HG03060 (cell line): Measurements from ENCODE around the gene SLC2A4RG.

Source experiments
- ATAC-seq: cut with Tn5 transposase; IDR thresholded peaks from one replicate; pipeline ENCODE4 v1.9.1; 2021; ENCODE audit warnings: low read depth, moderate number of reproducible peaks; ENCODE audit not compliant: unreplicated experiment

The SLC2A4RG gene

GRCh38 chr20:63698739-63699465 lies 40.7 kb upstream of the SLC2A4RG start:
- no peak for ATAC-seq

- ATAC-seq, result no peak
Observed at GRCh38 chr20:63699466-63700198, 39.9 kb upstream of the SLC2A4RG start.

GRCh38 chr20:63700199-63701050 lies 39.2 kb upstream of the SLC2A4RG start:
- no peak for ATAC-seq

GRCh38 chr20:63701051-63701328 lies 38.6 kb upstream of the SLC2A4RG start:
- no peak for ATAC-seq

- ATAC-seq, result no peak
Observed at GRCh38 chr20:63701329-63702035, 38.1 kb upstream of the SLC2A4RG start.

GRCh38 chr20:63702036-63702665 lies 37.4 kb upstream of the SLC2A4RG start:
- no peak for ATAC-seq

GRCh38 chr20:63702751-63703470 lies 36.7 kb upstream of the SLC2A4RG start:
- no peak for ATAC-seq

- no peak for ATAC-seq
Observed at GRCh38 chr20:63703471-63703975, 36.1 kb upstream of the SLC2A4RG start.

GRCh38 chr20:63703976-63704748 lies 35.4 kb upstream of the SLC2A4RG start:
- no peak for ATAC-seq

- ATAC-seq, result no peak
Observed at GRCh38 chr20:63704749-63705117, 34.8 kb upstream of the SLC2A4RG start.

- no peak for ATAC-seq
Observed at GRCh38 chr20:63705232-63706026, 34.1 kb upstream of the SLC2A4RG start.

GRCh38 chr20:63706027-63706695 lies 33.4 kb upstream of the SLC2A4RG start:
- no peak for ATAC-seq

GRCh38 chr20:63706852-63707557 lies 32.6 kb upstream of the SLC2A4RG start:
- ATAC-seq, result no peak

GRCh38 chr20:63707558-63708300 lies 31.8 kb upstream of the SLC2A4RG start, which contains the start of the genes ARFRP1 and ZGPAT:
TSS of gene ARFRP1 (minus strand) at chr20:63707976. CDS start at chr20:63707091, 885 bp downstream.
TSS of gene ZGPAT (plus strand) at chr20:63708039. CDS start at chr20:63708581, 542 bp downstream.
- no peak for ATAC-seq

- ATAC-seq, result no peak
Observed at GRCh38 chr20:63708301-63709148, 31.1 kb upstream of the SLC2A4RG start.
